A549 (cell line): Measurements from ENCODE around the gene DPP10.

Experiments used
- CHD4 ChIP-seq: fragments of 200-600 bp; sonication (generic); IDR thresholded peaks from 2 replicates; pipeline ENCODE4 v1.6.1; 2016; ENCODE audit warnings: antibody characterized with exemption, mild to moderate bottlenecking, borderline replicate concordance
- CTCF ChIP-seq: fragments of >200 bp; sonication (Bioruptor Twin); formaldehyde crosslinking; IDR thresholded peaks from 3 replicates; pipeline ENCODE4 v1.5.1; 2016
- ELK1 ChIP-seq: fragments of 150-350 bp; IDR thresholded peaks from 2 replicates; pipeline ENCODE4 v1.6.1; 2014; ENCODE audit warnings: low read depth, mild to moderate bottlenecking, low read length
- JUN ChIP-seq, 2 experiments: fragments of >200 bp; sonication (Bioruptor Twin); formaldehyde crosslinking; IDR thresholded peaks; 2 replicates in 1 of 2; 3 replicates in 1 of 2; pipeline ENCODE4 v1.6.1; 2016 to 2017
- MAZ ChIP-seq: fragments of 150-350 bp; IDR thresholded peaks from 2 replicates; pipeline ENCODE4 v1.6.1; 2014; ENCODE audit warnings: antibody characterized with exemption, low read depth, low read length, borderline replicate concordance
- NR3C1 ChIP-seq: fragments of >200 bp; sonication (Bioruptor Twin); formaldehyde crosslinking; IDR thresholded peaks from 3 replicates; pipeline ENCODE4 v1.6.1; 2017
- POLR2A ChIP-seq: IDR thresholded peaks from 2 replicates; pipeline ENCODE4 v1.6.1; 2012; ENCODE audit warnings: mild to moderate bottlenecking, low read length
- RCOR1 ChIP-seq: fragments of 150-350 bp; IDR thresholded peaks from 2 replicates; pipeline ENCODE4 v1.6.1; 2014; ENCODE audit warnings: antibody characterized with exemption, low read length, low read depth
- USF2 ChIP-seq: fragments of 450-650 bp; IDR thresholded peaks from 2 replicates; pipeline ENCODE4 v1.6.1; 2014; ENCODE audit warnings: antibody characterized with exemption

DNA sequence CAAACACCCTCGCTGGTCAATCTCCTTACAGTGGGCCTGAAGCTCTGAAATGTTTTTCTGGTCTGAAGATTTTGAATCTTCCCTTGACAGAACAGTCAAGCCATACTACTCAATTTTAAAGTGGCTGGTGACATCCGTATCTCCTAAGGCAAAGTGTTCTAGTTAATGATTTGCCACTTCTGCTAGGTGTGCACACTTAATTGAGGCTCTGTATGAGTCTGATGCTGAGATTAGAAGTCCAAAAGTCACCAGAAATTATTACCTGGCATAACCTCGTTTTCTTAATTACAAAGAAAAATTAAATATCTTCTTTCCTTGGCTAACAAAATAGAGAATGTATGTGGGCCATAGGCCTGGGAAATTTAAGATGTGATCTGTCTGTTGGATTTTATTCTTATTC lies 104.1 kb downstream of the DPP10 start:
- TF ChIP-seq USF2, result no peak
- TF ChIP-seq CTCF, result no peak
- TF ChIP-seq MAZ, result no peak
- TF ChIP-seq POLR2A, result no peak
- no peak for TF ChIP-seq RCOR1
- no peak for TF ChIP-seq CHD4
- no peak for TF ChIP-seq ELK1
- no peak for TF ChIP-seq JUN (IDR thresholded peaks at IDR 0.05)
- TF ChIP-seq NR3C1, result no peak
